Mammary epithelial cell (primary cell): ENCODE measurements around the gene TLDC2.

Source experiments
- EZH2 ChIP-seq: IDR thresholded peaks from 2 replicates; pipeline ENCODE4 v1.6.1; 2012; ENCODE audit warnings: low read length, inconsistent platforms, borderline replicate concordance
- TF ChIP-seq, protein P1 (sequence below), 2 donors: IDR thresholded peaks in 1 of 2; conservative IDR thresholded peaks in 1 of 2; 2 replicates each; pipeline ENCODE4 v1.5.1; 2011 to 2012; ENCODE audit warnings: inconsistent platforms in 2 of 2, low read length in 2 of 2, mild to moderate bottlenecking in 2 of 2, control low read depth in 1 of 2, low read depth in 1 of 2; ENCODE audit not compliant: insufficient read depth in 1 of 2; ENCODE audit errors: extremely low read depth in 1 of 2

DNA sequence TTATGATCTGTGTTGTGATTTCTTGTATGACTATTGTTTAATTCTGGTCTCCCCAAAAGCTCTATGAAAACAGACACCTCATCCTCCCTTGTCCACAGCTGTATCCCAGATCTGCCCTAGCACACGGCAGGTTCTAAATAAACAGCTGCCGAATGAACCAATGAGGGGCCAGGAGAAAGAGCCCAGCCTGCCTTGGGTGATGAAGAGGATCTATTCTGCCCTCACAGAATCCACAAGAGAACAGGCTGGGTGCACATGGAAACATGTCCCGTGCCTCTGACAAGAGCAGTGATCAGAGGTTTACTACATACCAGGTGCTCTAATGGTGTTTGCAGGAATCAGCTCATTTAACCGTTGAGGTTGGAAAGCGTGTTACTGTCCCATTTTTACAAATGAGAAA, 15.6 kb upstream of the TLDC2 start:
- TF ChIP-seq, protein P1, sequence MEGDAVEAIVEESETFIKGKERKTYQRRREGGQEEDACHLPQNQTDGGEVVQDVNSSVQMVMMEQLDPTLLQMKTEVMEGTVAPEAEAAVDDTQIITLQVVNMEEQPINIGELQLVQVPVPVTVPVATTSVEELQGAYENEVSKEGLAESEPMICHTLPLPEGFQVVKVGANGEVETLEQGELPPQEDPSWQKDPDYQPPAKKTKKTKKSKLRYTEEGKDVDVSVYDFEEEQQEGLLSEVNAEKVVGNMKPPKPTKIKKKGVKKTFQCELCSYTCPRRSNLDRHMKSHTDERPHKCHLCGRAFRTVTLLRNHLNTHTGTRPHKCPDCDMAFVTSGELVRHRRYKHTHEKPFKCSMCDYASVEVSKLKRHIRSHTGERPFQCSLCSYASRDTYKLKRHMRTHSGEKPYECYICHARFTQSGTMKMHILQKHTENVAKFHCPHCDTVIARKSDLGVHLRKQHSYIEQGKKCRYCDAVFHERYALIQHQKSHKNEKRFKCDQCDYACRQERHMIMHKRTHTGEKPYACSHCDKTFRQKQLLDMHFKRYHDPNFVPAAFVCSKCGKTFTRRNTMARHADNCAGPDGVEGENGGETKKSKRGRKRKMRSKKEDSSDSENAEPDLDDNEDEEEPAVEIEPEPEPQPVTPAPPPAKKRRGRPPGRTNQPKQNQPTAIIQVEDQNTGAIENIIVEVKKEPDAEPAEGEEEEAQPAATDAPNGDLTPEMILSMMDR (conservative IDR thresholded peaks at IDR 0.05 in 1 of 2, IDR thresholded peaks at IDR 0.05 in 1 of 2; ENCODE audit: extremely low read depth in 1 of 2, insufficient read depth in 1 of 2, low read depth in 1 of 2, low read length in 2 of 2): no peak
- no peak for TF ChIP-seq EZH2
